CD4-positive, CD25-positive, alpha-beta regulatory T cell (primary cell): ENCODE measurements around the gene PAF1. TPM values are rescaled to one million over a fixed set of nuclear protein-coding genes. Genes with fewer than 3 reads are reported as not detected.
A peak's percentile ranks its signal among the peaks of the same experiment; 100 is the strongest.

Experiments
- ATAC-seq, 2 donors: fragments of 150-1000 bp; cut with Tn5 transposase; one replicate each; pipeline ENCODE4 v1.10.0; 2021; ENCODE audit warnings: low read depth in 2 of 2, moderate number of reproducible peaks in 2 of 2, moderate library complexity in 1 of 2
- DNase-seq, 3 donors: peaks; one replicate each; pipeline versions ENCODE4 v3.0.0 to v3.0.0-alpha.2; 2012 to 2022; ENCODE audit warnings: mixed read lengths in 1 of 3
- H3K27ac ChIP-seq: one replicate; pipeline ENCODE4 v1.7.0; 2013; ENCODE audit warnings: mild to moderate bottlenecking, low read length; ENCODE audit not compliant: insufficient read depth, poor library complexity, severe bottlenecking
- H3K27me3 ChIP-seq: one replicate; pipeline ENCODE4 v1.7.0; 2013; ENCODE audit warnings: low read length; ENCODE audit not compliant: control insufficient read depth, insufficient read depth
- H3K36me3 ChIP-seq: one replicate; pipeline ENCODE4 v1.7.0; 2013; ENCODE audit warnings: mild to moderate bottlenecking, low read length, moderate library complexity; ENCODE audit not compliant: control insufficient read depth, insufficient read depth
- H3K4me1 ChIP-seq: 2 replicates; pipeline ENCODE4 v1.7.0; 2013; ENCODE audit warnings: mild to moderate bottlenecking, low read length; ENCODE audit not compliant: insufficient read depth, control insufficient read depth, poor library complexity, severe bottlenecking
- H3K4me3 ChIP-seq: one replicate; pipeline ENCODE4 v1.7.0; 2013; ENCODE audit warnings: low read depth, mild to moderate bottlenecking, low read length, moderate library complexity
- H3K9me3 ChIP-seq, 2 experiments: 1 replicate in 1 of 2; 2 replicates in 1 of 2; pipeline ENCODE4 v1.7.0; 2013; ENCODE audit warnings: low read length in 2 of 2, mild to moderate bottlenecking in 1 of 2, moderate library complexity in 1 of 2; ENCODE audit not compliant: control insufficient read depth in 2 of 2
- H3K27ac Mint-ChIP-seq, 3 donors: one replicate each; pipeline ENCODE4 v1.8.0; 2020 to 2022; ENCODE audit warnings: mild to moderate bottlenecking in 3 of 3, mixed read lengths in 3 of 3, moderate library complexity in 2 of 3
- H3K27me3 Mint-ChIP-seq: one replicate; pipeline ENCODE4 v1.8.0; 2022; ENCODE audit warnings: mild to moderate bottlenecking, mixed read lengths
- H3K36me3 Mint-ChIP-seq: one replicate; pipeline ENCODE4 v1.8.0; 2020; ENCODE audit warnings: mixed read lengths
- H3K4me1 Mint-ChIP-seq, 4 donors: one replicate each; pipeline ENCODE4 v1.8.0; 2020 to 2022; ENCODE audit warnings: mixed read lengths in 4 of 4, mild to moderate bottlenecking in 1 of 4
- H3K4me3 Mint-ChIP-seq, 4 donors: one replicate each; pipeline ENCODE4 v1.8.0; 2020 to 2022; ENCODE audit warnings: mild to moderate bottlenecking in 4 of 4, mixed read lengths in 4 of 4, moderate library complexity in 3 of 4
- H3K9me3 Mint-ChIP-seq, 7 donors: one replicate each; pipeline ENCODE4 v1.8.0; 2020 to 2022; ENCODE audit warnings: mixed read lengths in 7 of 7, mild to moderate bottlenecking in 3 of 7, moderate library complexity in 2 of 7
- polyA plus RNA-seq, 4 donors: library from polyadenylated mRNA; unstranded; fragments of 300-500 nt; fragmentation: Illumina TruSeq; gene quantifications; one replicate each; pipeline ENCODE4 v1.2.3, GENCODE V29; 2021
- total RNA-seq: library from RNA; stranded (reverse); gene quantifications from one replicate; pipeline ENCODE4 v1.2.3, GENCODE V29; 2022

PAF1 gene
- total and polyA plus RNA-seq, 5 donors from 2014 or later = 35.0 to 138 (median 40.1) TPM

- peaks cover 4 to 46% (median 36%) of the 10 kb centered on the region in 4 donors for H3K4me1 Mint-ChIP-seq
- Histone ChIP-seq H3K4me3 (peak overlapping the region; percentile 75), H3K27me3 (no peaks in the 10 kb centered on the region), H3K27ac (peak overlapping the region; percentile 100), H3K36me3 (peaks cover 25% of the 10 kb centered on the region), H3K9me3 (no peaks in the 10 kb centered on the region), H3K4me1 (peaks cover 56% of the 10 kb centered on the region)
- no peak for ATAC-seq
- peaks cover 30% of the 10 kb centered on the region for H3K36me3 Mint-ChIP-seq
- H3K27ac Mint-ChIP-seq = peak overlapping the region; percentile 99 to 100 (median 99)
- peaks cover 27% of the 10 kb centered on the region for H3K27me3 Mint-ChIP-seq
- H3K9me3 Mint-ChIP-seq = peaks cover 0 to 11% (median 0%) of the 10 kb centered on the region in 7 donors
- DNase-seq = peak in 1 of 3 donors; percentile 31
- peak overlapping the region; percentile 95 to 99 (median 97) for H3K4me3 Mint-ChIP-seq
Measured at GRCh38 chr19:39411081-39411831, 20.4 kb upstream of the PAF1 start.

GRCh38 chr19:39410831-39411080 lies 19.9 kb upstream of the PAF1 start:
- peak overlapping the region; percentile 75 for H3K4me3 ChIP-seq
- peaks cover 0 to 11% (median 0%) of the 10 kb centered on the region in 7 donors for H3K9me3 Mint-ChIP-seq
- H3K4me3 Mint-ChIP-seq = peak overlapping the region; percentile 95 to 99 (median 97)
- peak overlapping the region; percentile 100 for H3K27ac ChIP-seq
- H3K27me3 Mint-ChIP-seq = peaks cover 27% of the 10 kb centered on the region
- H3K27ac Mint-ChIP-seq = peak overlapping the region; percentile 99 to 100 (median 99)
- H3K4me1 ChIP-seq = peaks cover 61% of the 10 kb centered on the region
- peaks cover 4 to 51% (median 38%) of the 10 kb centered on the region in 4 donors for H3K4me1 Mint-ChIP-seq
- peaks cover 30% of the 10 kb centered on the region for H3K36me3 Mint-ChIP-seq
- no peaks in the 10 kb centered on the region for H3K27me3 ChIP-seq
- DNase-seq (no peak), ATAC-seq (no peak)
- H3K9me3 ChIP-seq = no peaks in the 10 kb centered on the region
- peaks cover 21% of the 10 kb centered on the region for H3K36me3 ChIP-seq

GRCh38 chr19:39410017-39410830 lies 19.3 kb upstream of the PAF1 start:
- H3K9me3 ChIP-seq = no peaks in the 10 kb centered on the region
- Mint-ChIP-seq H3K4me1 (peaks cover 4 to 52% (median 40%) of the 10 kb centered on the region in 4 donors), H3K9me3 (peaks cover 0 to 11% (median 0%) of the 10 kb centered on the region in 7 donors), H3K36me3 (peaks cover 30% of the 10 kb centered on the region), H3K4me3 (peak overlapping the region; percentile 95 to 99 (median 97)), H3K27me3 (peaks cover 27% of the 10 kb centered on the region), H3K27ac (peak overlapping the region; percentile 99 to 100 (median 99))
- H3K27me3 ChIP-seq = no peaks in the 10 kb centered on the region
- peak; percentile 5 for ATAC-seq
- H3K4me3 ChIP-seq = peak overlapping the region; percentile 75
- peak; percentile 74 to 79 (median 78) for DNase-seq
- H3K36me3 ChIP-seq = peaks cover 19% of the 10 kb centered on the region
- peaks cover 63% of the 10 kb centered on the region for H3K4me1 ChIP-seq
- peak overlapping the region; percentile 100 for H3K27ac ChIP-seq

GRCh38 chr19:39409208-39410016 lies 18.5 kb upstream of the PAF1 start:
- H3K36me3 Mint-ChIP-seq = peaks cover 27% of the 10 kb centered on the region
- H3K4me3 Mint-ChIP-seq = peak overlapping the region; percentile 95 to 99 (median 98)
- Histone ChIP-seq H3K36me3 (peaks cover 19% of the 10 kb centered on the region), H3K4me3 (peak overlapping the region; percentile 97), H3K9me3 (no peaks in the 10 kb centered on the region), H3K27me3 (no peaks in the 10 kb centered on the region), H3K4me1 (peaks cover 71% of the 10 kb centered on the region), H3K27ac (peak overlapping the region; percentile 100)
- peaks cover 4 to 56% (median 41%) of the 10 kb centered on the region in 4 donors for H3K4me1 Mint-ChIP-seq
- peak overlapping the region; percentile 99 to 100 (median 100) for H3K27ac Mint-ChIP-seq
- ATAC-seq (no peak), DNase-seq (peak; percentile 85 to 91 (median 86))
- H3K9me3 Mint-ChIP-seq = peaks cover 0 to 11% (median 0%) of the 10 kb centered on the region in 7 donors
- peaks cover 27% of the 10 kb centered on the region for H3K27me3 Mint-ChIP-seq

GRCh38 chr19:39408392-39409207 lies 17.7 kb upstream of the PAF1 start:
- H3K4me1 Mint-ChIP-seq = peaks cover 4 to 55% (median 36%) of the 10 kb centered on the region in 4 donors
- peaks cover 27% of the 10 kb centered on the region for H3K27me3 Mint-ChIP-seq

GRCh38 chr19:39407660-39408391 lies 16.9 kb upstream of the PAF1 start:
- Histone ChIP-seq H3K9me3 (no peaks in the 10 kb centered on the region), H3K27ac (peak overlapping the region; percentile 100), H3K27me3 (no peaks in the 10 kb centered on the region), H3K36me3 (peaks cover 19% of the 10 kb centered on the region), H3K4me3 (peak overlapping the region; percentile 97), H3K4me1 (peaks cover 74% of the 10 kb centered on the region)
- Mint-ChIP-seq H3K4me1 (peaks cover 4 to 55% (median 36%) of the 10 kb centered on the region in 4 donors), H3K36me3 (peaks cover 23% of the 10 kb centered on the region), H3K27me3 (peaks cover 27% of the 10 kb centered on the region), H3K4me3 (peak overlapping the region; percentile 95 to 99 (median 98)), H3K9me3 (peaks cover 0 to 11% (median 0%) of the 10 kb centered on the region in 7 donors), H3K27ac (peak overlapping the region; percentile 98 to 100 (median 99))
- DNase-seq (peak; percentile 62 to 95 (median 86)), ATAC-seq (peak in 1 of 2 donors; percentile 4)

More at GRCh38 chr19:39408392-39409207, 17.7 kb upstream of the PAF1 start:
- Histone ChIP-seq H3K4me1 (peaks cover 73% of the 10 kb centered on the region), H3K9me3 (no peaks in the 10 kb centered on the region), H3K27ac (peak overlapping the region; percentile 100), H3K36me3 (peaks cover 19% of the 10 kb centered on the region), H3K4me3 (peak overlapping the region; percentile 97), H3K27me3 (no peaks in the 10 kb centered on the region)
- no peak for ATAC-seq
- peak overlapping the region; percentile 95 to 99 (median 98) for H3K4me3 Mint-ChIP-seq
- peak overlapping the region; percentile 98 to 100 (median 99) for H3K27ac Mint-ChIP-seq
- peak in 2 of 3 donors; percentile 46 to 52 for DNase-seq
- H3K9me3 Mint-ChIP-seq = peaks cover 0 to 11% (median 0%) of the 10 kb centered on the region in 7 donors
- H3K36me3 Mint-ChIP-seq = peaks cover 23% of the 10 kb centered on the region
